Adrenal gland (tissue), 12 donors: ENCODE data around the gene NR6A1. TPM values are rescaled to one million over a fixed set of nuclear protein-coding genes. Genes with fewer than 3 reads are reported as not detected.

Source experiments
- DNase-seq, 7 donors: peaks; one replicate each; pipeline ENCODE4 v3.0.0-alpha.2; 2019 to 2020
- H3K27ac ChIP-seq, 5 donors: fragments of 200-600 bp; sonication (generic) in 4 of 5; 1 replicate in 3 of 5; 2 replicates in 2 of 5; pipeline versions ENCODE4 v1.5.1 to v1.8.0; 2016 to 2020; ENCODE audit warnings: mild to moderate bottlenecking in 1 of 5
- H3K27me3 ChIP-seq: fragments of 200-600 bp; 2 replicates; pipeline ENCODE4 v1.8.0; 2021
- H3K36me3 ChIP-seq, 2 donors: fragments of 200-600 bp; replicated peaks in 1 of 2; 1 replicate in 1 of 2; 2 replicates in 1 of 2; pipeline versions ENCODE4 v1.5.1 to v1.8.0; 2018 to 2022
- H3K4me1 ChIP-seq, 2 donors: fragments of 200-600 bp; replicated peaks in 1 of 2; 1 replicate in 1 of 2; 2 replicates in 1 of 2; pipeline versions ENCODE4 v1.5.1 to v1.8.0; 2018 to 2021
- H3K4me3 ChIP-seq, 4 donors: fragments of 200-600 bp; sonication (generic) in 3 of 4; one replicate each; pipeline ENCODE4 v1.5.1; 2016 to 2018
- H3K9me3 ChIP-seq, 3 donors: fragments of 200-600 bp; sonication (generic) in 1 of 3; replicated peaks in 1 of 3; 1 replicate in 2 of 3; 2 replicates in 1 of 3; pipeline versions ENCODE4 v1.5.1 to v1.8.0; 2016 to 2021
- POLR2A ChIP-seq, 2 donors: fragments of 450-650 bp; IDR thresholded peaks; one replicate each; pipeline ENCODE4 v1.6.1; 2017; ENCODE audit warnings: antibody characterized with exemption in 2 of 2, mild to moderate bottlenecking in 2 of 2, moderate library complexity in 1 of 2
- WGBS, 4 donors: extraction: QIAGEN DNeasy Blood & Tissue Kit in 2 of 4; methylation state at CpG; one replicate each; pipeline versions ENCODE4 v1.1.5 to v1.1.7; 2013 to 2017; 5-methylcytosine and 5-hydroxymethylcytosine counted together
- intact Hi-C, 2 donors: fragments of 100-400 bp; cut with DNase I; formaldehyde crosslinking; loops; one replicate each; pipeline versions ENCODE4 v1.14.1 to v1.15.0; 2022 to 2023
- polyA plus RNA-seq, 3 donors: library from polyadenylated mRNA; stranded (reverse); fragments of 200-250 nt in 2 of 3; fragments of 350-450 nt in 1 of 3; fragmentation: Illumina TruSeq in 1 of 3; extraction: RNeasy Lipid Tissue Mini Kit (QIAGEN cat#74804) in 1 of 3; gene quantifications; one replicate each; pipeline ENCODE4 v1.2.3, GENCODE V29; 2013 to 2014
- total RNA-seq, 9 donors: library from RNA; depleted of rRNA in 4 of 9; stranded (reverse); fragments of >200 nt in 4 of 9; fragments of 120-200 nt in 1 of 9; fragmentation: NEBNext Ultra II Directional in 1 of 9; extraction: Animal tissue kit (Norgen Biotek cat#: 25700) in 1 of 9; gene quantifications; one replicate each; pipeline versions ENCODE4 v1.1.0 to v1.2.4, GENCODE V29; 2013 to 2023
- TF ChIP-seq, protein P1 (sequence below), 6 experiments: fragments of 450-650 bp in 4 of 6; fragments of 200-600 bp in 2 of 6; sonication (generic) in 1 of 6; IDR thresholded peaks; 1 replicate in 5 of 6; 2 replicates in 1 of 6; pipeline versions ENCODE4 v1.5.1 to v1.8.0; 2016 to 2021; ENCODE audit warnings: antibody characterized with exemption in 6 of 6, mild to moderate bottlenecking in 2 of 6, moderate library complexity in 1 of 6
- donor health status: healthy with polysubstance abuse.
- donor health status: Bipolar disorder and iron deficiency.
- donor health status: DM: yes; HTN: yes; CAD: no.
- donor health status: DM: no; HTN: no; CAD: no.
- donor health status: DM: no; HTN: no; CAD: no.
- donor health status: DM: yes; HTN: yes; CAD: no.

NR6A1 gene
- total and polyA plus RNA-seq, 12 donors, result 0.46 to 9.8 (median 1.5) TPM

DNA sequence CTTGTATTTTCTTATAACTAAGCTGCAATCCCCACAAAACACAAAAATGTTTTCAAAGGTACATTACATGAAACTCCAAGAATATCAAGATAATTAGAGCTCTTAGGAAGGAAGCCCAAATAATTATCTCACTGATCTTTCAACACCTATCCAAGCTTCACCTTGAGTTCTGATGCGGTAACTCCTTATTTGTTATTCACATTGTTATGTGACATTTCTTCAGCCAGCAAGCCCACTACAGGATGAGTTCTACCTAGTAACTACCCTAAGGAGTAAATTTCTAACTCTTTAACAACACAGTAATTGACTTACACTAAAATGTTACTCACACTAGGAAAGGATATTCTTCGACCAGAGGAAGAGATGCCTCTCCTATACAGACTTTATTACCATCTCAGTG lies 9.9 kb downstream of the NR6A1 start:
- Histone ChIP-seq H3K4me3 (no peak overlapping the region), H3K36me3 (no peaks in the 10 kb centered on the region), H3K27me3 (peaks cover 17% of the 10 kb centered on the region), H3K4me1 (no peaks in the 10 kb centered on the region), H3K27ac (no peak overlapping the region), H3K9me3 (no peaks in the 10 kb centered on the region)
- WGBS, 4 donors, result 85 to 95% (median 91%) methylated on average over 2 of the region's 2 CpGs
- intact Hi-C loops, result no loop called here
- DNase-seq, result no peak
- TF ChIP-seq, protein P1, sequence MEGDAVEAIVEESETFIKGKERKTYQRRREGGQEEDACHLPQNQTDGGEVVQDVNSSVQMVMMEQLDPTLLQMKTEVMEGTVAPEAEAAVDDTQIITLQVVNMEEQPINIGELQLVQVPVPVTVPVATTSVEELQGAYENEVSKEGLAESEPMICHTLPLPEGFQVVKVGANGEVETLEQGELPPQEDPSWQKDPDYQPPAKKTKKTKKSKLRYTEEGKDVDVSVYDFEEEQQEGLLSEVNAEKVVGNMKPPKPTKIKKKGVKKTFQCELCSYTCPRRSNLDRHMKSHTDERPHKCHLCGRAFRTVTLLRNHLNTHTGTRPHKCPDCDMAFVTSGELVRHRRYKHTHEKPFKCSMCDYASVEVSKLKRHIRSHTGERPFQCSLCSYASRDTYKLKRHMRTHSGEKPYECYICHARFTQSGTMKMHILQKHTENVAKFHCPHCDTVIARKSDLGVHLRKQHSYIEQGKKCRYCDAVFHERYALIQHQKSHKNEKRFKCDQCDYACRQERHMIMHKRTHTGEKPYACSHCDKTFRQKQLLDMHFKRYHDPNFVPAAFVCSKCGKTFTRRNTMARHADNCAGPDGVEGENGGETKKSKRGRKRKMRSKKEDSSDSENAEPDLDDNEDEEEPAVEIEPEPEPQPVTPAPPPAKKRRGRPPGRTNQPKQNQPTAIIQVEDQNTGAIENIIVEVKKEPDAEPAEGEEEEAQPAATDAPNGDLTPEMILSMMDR (IDR thresholded peaks at IDR 0.05), result no peak
- no peak for TF ChIP-seq POLR2A (IDR thresholded peaks at IDR 0.05)

DNA sequence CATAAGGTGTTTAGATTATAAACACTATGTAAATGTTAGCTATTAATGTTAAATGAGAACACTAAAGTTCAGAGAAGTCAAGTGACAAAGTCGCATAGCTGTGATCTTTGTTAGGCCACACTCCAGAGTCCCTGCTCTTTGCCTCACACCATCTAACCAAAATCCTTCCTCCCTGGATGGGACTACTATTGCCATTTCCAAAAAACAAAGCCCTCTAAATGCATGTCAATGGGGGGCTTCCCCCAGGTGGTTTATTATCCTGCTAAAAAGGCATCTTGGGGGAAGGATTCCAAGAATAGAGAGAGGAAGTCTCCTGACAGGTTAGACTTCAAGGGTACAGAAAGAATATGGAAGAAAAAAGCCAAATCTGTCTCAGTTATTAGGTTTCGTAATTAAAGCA lies 10.4 kb downstream of the NR6A1 start:
- Histone ChIP-seq H3K27me3 (peaks cover 15% of the 10 kb centered on the region), H3K4me3 (no peak overlapping the region), H3K36me3 (no peaks in the 10 kb centered on the region), H3K9me3 (no peaks in the 10 kb centered on the region), H3K27ac (no peak overlapping the region), H3K4me1 (no peaks in the 10 kb centered on the region)
- TF ChIP-seq POLR2A (IDR thresholded peaks at IDR 0.05), result no peak
- TF ChIP-seq, protein P1 (IDR thresholded peaks at IDR 0.05), result no peak
- intact Hi-C loops, result no loop called here
- no peak for DNase-seq
- WGBS, 4 donors, result 93 to 100% (median 96%) methylated on average over 2 of the region's 2 CpGs

DNA sequence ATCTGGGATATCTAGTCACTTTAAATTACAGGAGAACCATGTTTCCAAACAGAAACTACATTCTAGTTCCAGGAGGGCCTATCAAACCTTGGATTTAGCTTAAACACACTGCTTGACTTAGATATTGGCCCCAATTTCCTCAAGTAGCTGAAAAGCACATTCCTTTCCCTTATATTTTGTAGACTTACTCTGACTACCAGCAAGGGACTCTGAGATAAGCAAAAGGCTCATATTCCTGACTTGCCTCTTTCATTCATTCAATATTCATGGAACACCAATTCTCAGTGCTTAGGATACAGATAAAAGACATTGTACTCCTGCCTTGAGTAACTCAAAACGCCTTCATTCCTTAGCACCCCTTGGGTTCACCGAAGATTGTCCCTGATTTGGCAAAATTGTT lies 11.8 kb downstream of the NR6A1 start:
- no peaks in the 10 kb centered on the region for H3K36me3 ChIP-seq
- TF ChIP-seq, protein P1 (IDR thresholded peaks at IDR 0.05), result no peak
- no peak for TF ChIP-seq POLR2A (IDR thresholded peaks at IDR 0.05)
- H3K4me3 ChIP-seq, result no peak overlapping the region
- no peak for DNase-seq
- intact Hi-C loops, result no loop called here
- peaks cover 22% of the 10 kb centered on the region for H3K27me3 ChIP-seq
- H3K4me1 ChIP-seq, result no peaks in the 10 kb centered on the region
- H3K27ac ChIP-seq, result no peak overlapping the region
- WGBS, 4 donors, result 95 to 100% (median 97%) methylated on average over 2 of the region's 2 CpGs
- H3K9me3 ChIP-seq, result no peaks in the 10 kb centered on the region

DNA sequence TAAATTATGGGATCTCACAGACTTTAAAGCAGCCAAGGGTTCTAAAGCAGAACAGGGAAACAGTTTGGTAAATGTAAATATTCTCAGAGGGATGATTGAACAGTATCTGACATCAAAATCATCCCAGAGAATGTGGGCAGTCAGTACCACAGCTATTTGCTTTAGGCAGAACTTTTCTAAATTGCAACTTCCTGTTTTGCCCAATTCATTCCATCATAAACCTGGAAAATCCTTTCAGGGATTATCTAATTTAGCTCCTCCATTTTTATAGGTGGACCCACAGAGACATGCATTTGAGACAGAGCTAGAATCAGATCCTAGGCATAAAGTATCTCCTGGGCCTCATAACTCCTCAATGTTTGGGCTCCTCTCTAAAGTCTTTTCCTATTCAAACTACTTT lies 12.4 kb downstream of the NR6A1 start:
- Histone ChIP-seq H3K4me3 (no peak overlapping the region), H3K27me3 (peaks cover 22% of the 10 kb centered on the region), H3K9me3 (no peaks in the 10 kb centered on the region), H3K27ac (no peak overlapping the region), H3K36me3 (no peaks in the 10 kb centered on the region), H3K4me1 (no peaks in the 10 kb centered on the region)
- DNase-seq, result no peak
- TF ChIP-seq, protein P1 (IDR thresholded peaks at IDR 0.05), result no peak
- TF ChIP-seq POLR2A (IDR thresholded peaks at IDR 0.05), result no peak
- intact Hi-C loops, result no loop called here
